ENCODE measurements around the gene TBC1D14. TPM values are rescaled to one million over a fixed set of nuclear protein-coding genes. Genes with fewer than 3 reads are reported as not detected.

TBC1D14 gene
- total and polyA plus RNA-seq, 2 of the 8 experiments (the other 6 are each of a cell fraction or from before 2014, with no cell fraction given), result 45.6 to 48.2 TPM

DNA sequence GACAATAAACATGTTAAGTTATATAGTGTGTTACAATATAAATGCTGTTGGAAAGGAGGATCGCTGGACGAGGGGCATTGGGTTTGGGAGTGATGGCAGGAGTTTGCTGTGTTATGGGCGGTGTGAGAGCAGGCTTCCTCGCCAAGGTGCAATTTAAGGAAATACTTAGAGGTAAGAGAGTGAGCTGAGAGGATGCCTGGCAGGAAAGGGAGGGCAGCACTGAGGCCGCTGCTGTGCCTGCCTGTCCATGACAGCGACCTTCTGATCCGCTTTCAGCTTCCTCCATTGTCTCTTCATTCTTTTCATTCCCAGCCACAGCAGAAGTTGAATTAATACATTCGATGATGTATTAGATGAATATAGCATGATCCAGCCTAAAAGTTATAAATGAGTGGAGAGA, 41.2 kb upstream of the TBC1D14 start (continued):
- no peak for TF ChIP-seq BACH1 (IDR thresholded peaks at IDR 0.05; ENCODE audit: low read length)
- TF ChIP-seq JUN (IDR thresholded peaks at IDR 0.05; ENCODE audit: low read depth, low read length), result no peak
- TF ChIP-seq SAP30 (IDR thresholded peaks at IDR 0.05; ENCODE audit: insufficient read depth, insufficient replicate concordance, low read length), result no peak
- no peak for TF ChIP-seq SRF (IDR thresholded peaks at IDR 0.05; ENCODE audit: low read depth, low read length)
- no peak for TF ChIP-seq EZH2 (IDR thresholded peaks at IDR 0.05; ENCODE audit: low read depth, low read length, severe bottlenecking)
- no peak for TF ChIP-seq GTF2F1 (IDR thresholded peaks at IDR 0.05; ENCODE audit: borderline replicate concordance, low read depth, low read length)
- TF ChIP-seq POLR2AphosphoS5 (IDR thresholded peaks at IDR 0.05; ENCODE audit: low read depth, low read length), result no peak
- TF ChIP-seq CREB1 (IDR thresholded peaks at IDR 0.05), result no peak
- no peak for TF ChIP-seq RFX5 (IDR thresholded peaks at IDR 0.05; ENCODE audit: borderline replicate concordance, low read depth, low read length)
- TF ChIP-seq CBX8 (IDR thresholded peaks at IDR 0.05; ENCODE audit: borderline replicate concordance, low read depth, low read length), result no peak
